Suprapubic skin (tissue), 4 donors: ENCODE results near the gene BBIP1.

Source experiments
- CTCF ChIP-seq, 2 donors: fragments of 200-600 bp in 1 of 2; fragments of 450-650 bp in 1 of 2; sonication (generic) in 1 of 2; IDR thresholded peaks; one replicate each; pipeline ENCODE4 v1.5.1; 2016 to 2019; ENCODE audit warnings: antibody characterized with exemption in 2 of 2, mild to moderate bottlenecking in 1 of 2, moderate library complexity in 1 of 2
- EP300 ChIP-seq: sonication (generic); formaldehyde crosslinking; IDR thresholded peaks from one replicate; pipeline ENCODE4 v1.6.1; 2017; ENCODE audit warnings: antibody characterized with exemption
- POLR2A ChIP-seq, 2 donors: fragments of 450-650 bp; IDR thresholded peaks; one replicate each; pipeline ENCODE4 v1.6.1; 2017; ENCODE audit warnings: antibody characterized with exemption in 2 of 2, mild to moderate bottlenecking in 2 of 2, moderate library complexity in 2 of 2
- POLR2AphosphoS5 ChIP-seq, 3 donors: sonication (generic); formaldehyde crosslinking; IDR thresholded peaks; one replicate each; pipeline ENCODE4 v1.6.1; 2017; ENCODE audit warnings: antibody characterized with exemption in 3 of 3

- TF ChIP-seq POLR2AphosphoS5 (IDR thresholded peaks at IDR 0.05) (no peak), CTCF (IDR thresholded peaks at IDR 0.05) (no peak), POLR2A (IDR thresholded peaks at IDR 0.05) (no peak), EP300 (no peak)
Observed at GRCh38 chr10:110885932-110886674, 32.9 kb downstream of the BBIP1 start.
